HG03378 (cell line): ENCODE results near the gene TCEAL7.
"Not testable (repeated sequence)": the region's sequence is repeated elsewhere in the genome, so short reads cannot be mapped to it uniquely, and the experiment has no call there.

ENCODE experiments used
- ATAC-seq: cut with Tn5 transposase; IDR thresholded peaks from one replicate; pipeline ENCODE4 v1.9.1; 2021; ENCODE audit warnings: mild to moderate bottlenecking, moderate library complexity; ENCODE audit not compliant: unreplicated experiment

Gene TCEAL7, protein sequence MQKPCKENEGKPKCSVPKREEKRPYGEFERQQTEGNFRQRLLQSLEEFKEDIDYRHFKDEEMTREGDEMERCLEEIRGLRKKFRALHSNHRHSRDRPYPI

DNA sequence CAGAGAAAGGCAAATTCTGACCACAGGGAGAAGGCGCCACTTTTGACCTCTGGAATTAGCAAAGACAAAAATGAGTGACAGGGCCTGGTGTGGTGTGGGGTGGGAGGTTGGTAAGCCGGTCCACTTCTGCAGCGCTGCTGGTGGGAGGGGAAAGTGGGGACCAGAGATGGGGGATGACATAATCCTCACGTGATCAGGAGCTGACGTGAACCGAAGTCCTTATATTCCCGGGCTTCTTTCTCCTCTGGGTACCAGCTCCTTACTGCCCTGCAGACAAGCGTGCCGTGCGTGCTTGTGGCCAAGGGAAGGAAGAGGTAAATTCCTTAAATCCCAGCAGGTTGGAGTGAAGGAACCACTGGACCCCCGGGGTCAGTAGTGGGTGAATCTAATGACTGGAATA is at the start of gene TCEAL7:
Gene TCEAL7 (plus strand): TSS at position 249 of the 400 bp plus-strand sequence. CDS start 1,165 bp downstream, outside the sequence.
- ATAC-seq = no peak

DNA sequence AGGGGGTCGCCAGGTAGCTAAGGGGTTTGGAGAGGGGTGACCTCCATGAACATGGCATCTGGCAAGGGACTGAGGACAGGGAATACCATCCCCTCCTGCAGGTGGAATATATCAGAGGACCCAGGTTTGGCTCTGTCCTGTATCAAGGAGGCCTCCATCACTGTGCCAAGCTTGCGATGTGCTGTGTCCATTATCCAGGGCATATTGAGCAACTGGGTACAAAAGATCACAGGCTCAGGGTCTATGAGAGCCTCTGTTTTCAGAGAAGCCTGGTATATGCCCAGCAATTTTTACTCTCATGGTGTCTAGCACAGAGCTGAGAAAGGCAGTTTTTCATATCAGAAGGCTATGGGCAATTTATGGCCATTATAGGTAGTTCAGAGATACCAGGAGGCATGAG is 36.9 kb upstream of the TCEAL7 start:
- no peak for ATAC-seq

DNA sequence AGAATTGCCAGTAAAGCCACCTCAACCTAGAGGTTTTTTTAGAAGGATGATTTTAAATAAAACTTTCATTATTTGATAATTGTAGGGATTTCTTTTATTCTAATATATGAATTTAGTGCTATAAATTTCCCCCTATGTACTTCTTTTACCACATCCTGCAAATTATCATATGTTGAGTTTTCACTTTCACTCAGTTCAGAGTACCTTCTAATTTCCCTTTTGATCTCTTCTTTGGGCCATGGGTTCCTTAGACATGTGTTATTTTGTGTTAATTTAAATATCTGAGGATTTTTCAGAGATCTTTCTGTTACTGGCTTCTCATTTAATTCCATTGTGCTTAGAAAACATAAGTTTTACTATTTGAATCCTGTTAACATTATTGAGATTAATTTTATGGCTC is 25.3 kb upstream of the TCEAL7 start:
- no peak for ATAC-seq

DNA sequence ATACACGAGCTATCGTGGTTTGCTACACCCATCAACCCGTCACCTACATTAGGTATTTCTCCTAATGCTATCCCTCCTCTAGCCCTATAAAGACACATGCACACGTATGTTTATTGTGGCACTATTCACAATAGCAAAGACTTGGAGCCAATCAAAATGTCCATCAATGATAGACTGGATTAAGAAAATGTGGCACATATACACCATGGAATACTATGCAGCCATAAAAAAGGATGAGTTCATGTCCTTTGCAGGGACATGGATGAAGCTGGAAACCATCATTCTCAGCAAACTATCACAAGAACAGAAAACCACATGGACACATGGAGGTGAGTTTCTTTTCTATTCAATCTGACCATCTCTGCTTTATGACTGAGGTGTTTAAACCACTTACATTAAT is 24.4 kb upstream of the TCEAL7 start:
- ATAC-seq = not testable (repeated sequence)

DNA sequence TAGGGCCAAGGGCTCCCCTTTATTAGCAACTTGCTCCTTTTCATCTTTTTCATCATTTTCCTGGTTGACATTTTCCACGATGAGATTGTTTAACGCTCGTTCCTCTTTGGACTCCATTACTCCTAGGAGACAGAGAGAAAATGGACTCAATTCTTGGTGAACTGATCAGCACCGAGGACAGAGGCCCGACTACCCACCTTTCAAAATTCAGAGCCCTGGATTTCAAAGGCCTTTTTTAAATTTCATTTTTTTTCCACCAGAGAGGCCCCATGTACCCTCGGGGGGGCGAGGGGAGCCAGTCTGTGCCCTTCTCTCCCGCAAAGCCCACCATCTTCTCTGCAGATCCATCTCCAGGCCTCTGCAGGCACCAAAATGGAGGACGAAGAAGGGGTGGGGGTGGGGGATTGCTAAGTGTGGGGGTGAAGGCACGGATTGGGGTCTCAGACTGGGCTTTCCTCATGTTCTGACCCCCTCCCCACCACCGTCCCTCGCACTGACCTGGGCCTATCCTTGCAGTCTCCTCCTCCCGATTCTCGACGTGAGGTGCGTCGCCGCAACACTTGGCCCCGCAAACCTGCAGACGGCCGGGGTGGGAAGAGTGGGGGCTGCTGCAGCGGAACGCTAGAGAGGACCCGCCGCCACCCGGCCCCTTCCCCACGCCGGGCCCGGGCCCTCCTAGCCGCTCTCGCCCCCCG is 20.0 kb upstream of the TCEAL7 start:
- no peak for ATAC-seq

DNA sequence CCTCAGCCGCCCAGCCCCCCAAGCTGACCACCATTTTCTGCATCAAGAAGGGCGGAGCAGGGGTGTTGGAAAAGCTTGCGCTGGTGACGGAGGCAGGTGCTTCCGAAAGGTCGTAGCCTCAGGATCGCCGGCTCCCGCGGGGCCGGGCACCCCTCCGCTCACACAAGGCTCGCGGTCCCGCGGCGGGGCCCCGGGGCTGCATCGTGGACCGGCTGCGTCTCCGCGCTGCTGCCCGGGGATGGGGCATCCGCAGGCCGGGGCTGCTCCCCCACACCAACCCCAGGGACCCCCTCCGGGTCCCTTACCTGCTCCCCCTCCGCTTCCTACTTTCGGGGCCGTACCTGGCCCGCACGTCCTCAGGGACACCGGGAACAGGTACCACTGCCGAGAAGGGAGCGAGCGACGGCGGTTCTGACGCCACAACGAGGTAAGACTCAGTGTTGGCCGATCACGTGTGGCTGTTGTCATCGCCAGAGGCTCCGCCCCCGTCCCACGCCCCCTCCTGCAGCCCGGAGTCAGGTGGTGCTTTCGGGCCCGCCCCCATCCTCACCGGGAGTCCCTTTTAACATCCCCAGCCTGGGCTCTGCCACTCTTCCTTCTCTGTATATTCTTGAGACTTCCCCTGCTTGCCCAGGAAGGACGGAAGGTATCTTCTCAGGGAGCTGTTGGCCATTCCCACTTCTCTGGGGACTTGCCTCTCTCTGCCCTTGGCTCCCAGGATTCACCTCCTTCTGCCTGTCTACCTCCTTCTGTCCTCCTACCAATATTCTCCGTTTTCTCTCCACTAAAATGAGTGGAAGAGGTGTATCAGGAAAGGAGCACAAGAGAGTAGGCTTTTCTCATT is 19.3 kb upstream of the TCEAL7 start, which contains the start of gene BEX2:
Gene BEX2 (minus strand): TSS at position 436 of the 844 bp plus-strand sequence. CDS start 1,014 bp downstream, outside the sequence.
- peak; percentile 84 for ATAC-seq

DNA sequence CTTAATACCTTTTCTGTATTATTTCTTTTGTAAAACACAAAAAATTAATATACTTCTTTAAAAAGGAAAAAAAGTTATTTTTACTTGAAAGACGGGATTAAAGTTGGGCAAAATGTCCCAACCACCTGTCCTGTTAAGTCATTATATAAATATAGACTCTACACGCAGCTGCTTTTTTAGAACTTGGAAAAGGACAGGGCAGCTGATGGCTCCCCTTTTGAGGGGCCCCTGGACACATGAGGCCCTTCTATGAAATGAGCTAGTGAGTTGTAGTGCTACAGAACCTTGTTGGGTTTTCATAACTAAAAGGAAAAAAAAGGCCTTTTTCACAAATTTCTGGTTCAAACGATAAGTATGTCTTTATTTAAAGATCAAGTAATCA is 18.6 kb upstream of the TCEAL7 start:
- no peak for ATAC-seq

DNA sequence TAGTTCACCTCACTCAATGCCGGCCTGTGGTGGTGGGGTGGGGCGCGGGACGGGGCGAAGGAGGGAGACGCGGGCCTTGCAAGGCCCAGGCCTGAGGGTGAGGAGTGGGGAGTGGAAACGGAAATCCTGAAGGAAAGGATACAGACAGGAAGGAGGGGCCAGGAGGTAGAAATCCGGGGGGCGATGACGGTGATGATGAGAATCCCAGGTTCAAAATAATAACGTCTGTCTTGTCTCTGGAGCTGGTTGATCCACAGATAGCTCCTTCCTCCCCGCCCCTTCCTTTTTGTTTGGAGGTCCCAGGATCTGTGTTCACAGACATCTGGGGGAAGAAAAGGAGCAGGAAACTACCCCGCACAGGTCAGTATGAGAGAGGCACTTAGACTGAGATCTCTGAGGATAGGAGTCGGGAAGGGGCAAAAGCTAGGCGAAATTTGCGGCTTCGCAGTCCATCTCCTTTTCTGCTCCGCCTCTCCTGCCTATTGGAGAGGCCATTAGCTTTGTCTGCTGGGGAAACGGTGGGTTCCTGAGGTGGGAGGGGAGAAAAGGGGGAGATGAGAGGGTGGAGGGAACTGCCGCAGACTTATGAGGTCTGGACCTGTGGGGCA is 746 bp downstream of the TCEAL7 start:
- ATAC-seq = no peak

DNA sequence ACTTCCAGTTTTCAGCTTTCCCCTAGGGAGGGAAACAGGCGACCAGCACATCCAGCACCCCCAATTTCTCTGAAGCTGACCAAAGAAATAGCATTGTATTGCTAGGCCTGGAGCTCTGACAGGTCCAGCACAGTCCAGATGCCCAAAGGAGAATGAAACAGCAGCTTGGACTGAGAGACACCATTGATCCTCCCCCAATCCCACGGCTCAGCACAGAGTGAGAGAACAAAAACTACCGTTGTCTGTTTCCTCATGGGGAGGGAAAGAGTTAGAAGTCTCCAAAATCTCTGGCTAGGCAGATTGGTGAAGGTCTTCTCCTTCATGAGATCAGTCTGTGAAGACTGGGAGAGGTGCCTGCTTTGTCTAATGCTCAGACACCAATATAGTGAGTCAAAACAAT is 8.6 kb downstream of the TCEAL7 start:
- ATAC-seq = no peak

DNA sequence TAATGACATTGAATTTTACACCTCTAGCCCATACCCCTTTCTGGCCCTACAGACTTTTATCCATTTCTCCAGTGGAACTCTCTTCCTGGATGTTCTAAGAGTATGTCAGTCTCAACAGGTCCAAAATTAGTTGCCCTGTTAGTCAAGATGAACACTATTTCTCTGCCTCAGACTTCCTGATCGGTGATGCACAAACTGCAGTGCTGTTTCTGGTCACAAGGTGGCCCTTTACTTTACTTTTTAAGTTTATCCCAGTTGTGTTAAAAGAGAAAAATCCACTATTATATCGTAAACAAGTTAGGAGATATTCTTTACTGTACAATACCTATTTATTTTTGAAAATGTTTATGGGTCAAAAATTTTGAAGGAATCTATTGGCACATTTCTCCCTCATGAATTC is 13.1 kb downstream of the TCEAL7 start:
- peak; percentile 75 for ATAC-seq

DNA sequence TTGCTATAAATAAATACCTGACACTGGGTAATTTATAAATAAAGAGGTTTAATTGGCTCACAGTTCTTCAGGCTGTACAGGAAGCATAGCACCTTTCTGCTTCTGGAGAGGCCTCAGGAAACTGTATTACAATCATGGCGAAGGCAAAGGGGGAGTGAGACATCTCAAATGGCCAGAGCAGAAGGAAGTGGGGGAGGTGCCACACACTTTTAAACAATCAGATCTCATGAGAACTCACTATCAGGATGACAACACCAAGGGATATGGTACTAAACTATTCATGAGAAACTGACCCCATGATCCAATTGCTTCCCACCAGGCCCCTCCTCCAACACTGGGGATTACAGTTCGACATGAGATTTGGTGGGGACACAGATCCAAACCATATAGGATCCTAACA is 14.6 kb downstream of the TCEAL7 start:
- ATAC-seq = no peak

DNA sequence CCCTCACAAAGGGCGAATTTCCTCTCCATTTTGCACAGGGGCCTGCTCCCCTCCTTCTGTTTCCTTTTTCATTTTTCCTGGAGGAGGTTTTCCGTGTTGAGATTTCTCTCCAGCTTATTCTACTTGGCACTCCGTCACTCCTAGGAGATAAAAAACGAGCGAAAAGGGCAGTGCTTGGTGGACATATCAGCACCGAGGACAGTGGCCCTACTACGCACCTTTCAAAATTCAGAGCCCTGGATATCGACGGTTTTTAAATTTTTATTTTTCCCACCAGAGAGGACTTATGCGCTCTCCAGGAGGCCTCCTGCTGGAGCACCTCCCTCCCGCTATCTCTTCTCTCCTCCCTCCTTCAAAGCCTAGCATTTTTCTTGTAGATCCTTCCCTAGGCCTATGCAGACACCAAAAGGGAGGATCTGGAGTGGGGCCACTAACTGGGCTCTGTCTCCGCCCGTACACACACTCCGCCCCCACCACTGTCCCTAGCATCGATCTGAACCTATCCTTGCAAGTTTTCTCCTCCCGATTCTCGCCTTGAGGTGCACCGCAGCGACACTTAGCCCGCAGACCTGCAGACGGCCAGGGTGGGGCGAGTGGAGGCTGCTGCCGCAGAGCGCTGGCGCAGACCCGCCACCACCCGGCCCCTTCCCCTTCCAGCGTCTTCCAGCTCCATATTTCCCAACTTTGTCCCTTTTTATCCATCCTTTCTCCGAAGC is 17.8 kb downstream of the TCEAL7 start:
- no peak for ATAC-seq

DNA sequence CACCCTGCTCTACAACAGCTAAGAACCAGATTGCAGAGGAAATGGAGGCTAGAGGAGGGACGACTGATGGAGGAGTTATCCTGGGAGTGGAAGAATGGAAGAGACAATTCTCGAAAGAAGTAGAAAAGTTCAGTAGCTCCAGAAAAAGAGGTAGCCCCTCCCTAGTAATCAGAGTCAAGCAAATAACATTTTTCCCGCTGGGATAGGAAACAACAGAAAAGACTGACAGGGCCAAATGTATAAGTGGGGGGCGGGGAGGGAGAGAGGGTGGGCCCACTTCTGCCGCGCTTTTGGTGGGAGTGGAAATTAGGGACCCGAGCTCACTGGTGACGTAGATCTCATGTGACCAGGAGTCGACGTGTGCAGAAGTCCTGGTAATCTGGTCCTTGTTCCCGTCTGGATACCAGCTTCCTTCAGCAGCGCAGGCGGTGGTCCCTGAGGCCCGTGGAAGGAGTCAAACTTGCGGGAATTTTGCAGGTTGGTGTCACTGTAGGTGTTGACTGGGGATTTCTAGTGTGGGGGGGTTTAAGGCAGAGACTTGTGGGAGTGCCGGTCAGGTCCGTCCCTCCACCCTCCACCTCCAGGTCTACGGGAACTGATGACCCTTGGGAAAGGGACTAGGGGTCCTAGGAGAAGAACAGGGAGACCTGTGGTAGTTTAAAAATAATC is 26.2 kb downstream of the TCEAL7 start, which contains the start of gene TCEAL9:
Gene TCEAL9 (plus strand): TSS at position 377 of the 669 bp plus-strand sequence. CDS start 1,179 bp downstream, outside the sequence.
- no peak for ATAC-seq

DNA sequence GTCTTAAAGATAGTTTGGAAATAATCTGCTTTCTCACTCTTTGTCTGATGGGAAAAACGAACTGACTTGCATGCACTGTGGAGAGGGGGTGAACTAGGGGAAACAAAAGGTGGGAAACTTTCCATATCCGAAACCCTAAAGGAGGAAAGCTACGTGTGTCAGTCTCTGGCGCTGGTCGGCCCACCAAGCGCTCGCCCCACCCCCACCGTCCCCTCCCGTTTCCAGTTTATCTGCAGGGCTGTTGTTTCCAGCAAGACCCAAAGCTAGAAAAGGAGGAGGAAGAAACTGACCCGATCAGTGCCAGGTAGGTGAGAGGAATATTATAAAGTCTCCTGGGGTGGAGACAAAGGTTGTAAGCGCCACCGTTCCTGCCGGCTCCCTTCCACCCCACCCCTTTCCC is 26.8 kb downstream of the TCEAL7 start:
- ATAC-seq = no peak

DNA sequence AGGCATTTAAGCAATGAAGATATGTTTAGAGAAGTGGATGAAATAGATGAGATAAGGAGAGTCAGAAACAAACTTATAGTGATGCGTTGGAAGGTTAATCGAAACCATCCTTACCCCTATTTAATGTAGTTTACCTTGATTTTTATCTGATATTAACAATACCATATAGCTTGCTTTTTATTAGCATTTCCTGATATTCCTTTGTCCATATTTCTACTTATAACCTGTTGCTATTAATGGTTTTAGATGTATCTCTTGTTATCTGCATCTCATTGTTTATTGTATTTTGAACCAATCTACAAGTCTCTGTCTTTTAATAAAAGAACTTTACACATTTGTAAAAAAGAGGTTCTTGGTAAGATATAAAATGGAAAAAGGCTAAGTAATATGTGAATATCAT is 27.8 kb downstream of the TCEAL7 start:
- no peak for ATAC-seq

DNA sequence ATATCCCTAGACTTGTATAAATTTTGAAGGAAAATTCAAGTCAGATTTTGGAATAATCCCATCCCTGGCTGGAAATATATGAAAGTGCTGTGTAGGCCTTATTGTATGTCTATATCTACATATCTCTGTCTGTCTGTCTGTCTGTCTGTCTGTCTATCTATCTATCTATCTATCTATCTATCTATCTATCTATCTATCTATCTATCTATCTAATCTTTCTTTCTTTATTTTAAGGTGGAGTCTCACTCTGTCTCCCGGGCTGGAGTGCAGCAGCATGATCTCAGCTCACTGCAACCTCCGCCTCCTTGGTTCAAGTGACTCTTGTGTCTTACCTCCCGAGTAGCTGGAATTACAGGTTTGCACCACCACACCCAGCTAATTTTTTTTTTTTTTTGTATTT is 29.6 kb downstream of the TCEAL7 start:
- not testable (repeated sequence) for ATAC-seq

DNA sequence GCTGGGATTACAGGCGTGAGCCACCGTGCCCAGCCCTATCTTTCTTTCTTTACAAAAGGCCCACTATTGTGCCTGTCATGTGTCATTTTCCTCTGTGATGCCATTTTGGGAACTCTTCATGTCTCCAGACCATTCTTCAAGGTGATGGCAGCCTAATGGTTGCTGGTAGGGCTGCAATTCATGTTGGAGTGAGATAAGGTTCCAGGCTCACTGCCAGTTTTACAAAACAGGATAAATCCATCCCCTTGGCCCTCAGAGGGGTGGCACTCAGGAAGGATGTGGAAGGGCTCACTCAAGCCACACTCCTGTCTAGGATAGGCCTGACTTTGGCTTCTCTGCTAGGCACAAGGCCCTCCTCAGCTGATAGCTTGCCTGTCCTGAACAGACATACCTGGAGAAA is 30.1 kb downstream of the TCEAL7 start:
- ATAC-seq = no peak

DNA sequence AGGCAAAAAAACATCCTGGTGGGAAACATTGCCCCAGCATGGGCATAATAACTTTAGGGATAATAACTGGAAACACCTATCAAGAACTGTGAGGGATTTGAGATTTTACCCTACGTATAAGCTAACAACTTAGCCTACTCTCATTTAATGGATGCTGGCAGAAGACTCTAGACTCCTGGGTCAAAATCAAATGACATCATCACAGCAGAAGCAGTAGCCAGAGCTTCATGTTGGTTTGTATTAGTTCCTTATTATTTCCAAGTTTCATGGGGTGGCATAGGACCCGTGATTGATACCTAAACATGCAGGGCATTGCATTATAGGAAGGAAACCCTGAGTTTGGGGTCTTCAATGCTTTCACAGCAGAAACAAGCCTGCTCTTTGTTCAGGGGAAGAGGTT is 30.9 kb downstream of the TCEAL7 start:
- ATAC-seq = no peak

DNA sequence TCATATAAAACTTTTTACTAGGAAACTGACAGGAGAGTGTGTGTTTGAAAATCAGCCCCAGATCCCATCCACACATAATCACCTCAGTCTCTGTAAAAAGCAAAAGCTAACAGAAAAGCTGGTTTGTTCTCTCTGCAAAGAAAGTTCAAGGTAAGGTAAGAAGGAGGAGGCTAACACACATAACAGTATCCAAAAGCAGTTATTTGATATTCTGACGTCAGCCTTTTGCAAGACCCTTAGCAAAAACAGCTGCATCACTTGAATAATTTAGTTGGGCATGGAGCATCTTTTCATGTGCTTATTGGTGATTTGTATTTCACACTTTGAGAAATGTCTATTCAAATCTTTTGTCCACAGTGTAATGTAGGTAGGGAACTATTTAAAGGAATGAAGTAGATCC is 31.8 kb downstream of the TCEAL7 start:
- no peak for ATAC-seq

DNA sequence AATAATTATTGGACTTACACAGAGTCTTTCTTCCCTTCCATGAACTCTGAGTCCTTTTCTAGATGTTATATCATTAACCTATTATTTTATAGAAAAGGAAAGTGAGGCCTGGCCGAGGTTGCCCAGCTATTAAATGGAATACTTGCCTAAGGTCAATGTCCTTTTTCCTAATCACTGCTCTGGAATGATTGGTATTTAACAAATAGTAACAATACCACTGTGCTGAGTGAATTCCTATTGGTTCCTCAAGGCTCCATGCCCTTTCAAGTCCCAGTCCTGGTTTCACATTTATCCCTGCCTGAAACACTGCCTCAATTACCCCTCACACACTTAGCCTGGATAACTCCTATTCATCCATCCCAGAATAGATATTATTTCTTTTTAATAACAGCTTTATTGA is 32.4 kb downstream of the TCEAL7 start:
- no peak for ATAC-seq
